WTC11 (cell line): Measurements from ENCODE around the gene PCNX4. TPM values are rescaled to one million over a fixed set of nuclear protein-coding genes. Genes with fewer than 3 reads are reported as not detected.

ENCODE experiments used
- ATAC-seq: fragments of 200-7000 bp; cut with Tn5 transposase; 2 replicates; pipeline ENCODE4 v1.10.0; 2021; ENCODE audit warnings: mild to moderate bottlenecking, moderate library complexity
- CTCF ChIA-PET: fragments of 300-600 bp; sonication (Branson Sonifier 250); formaldehyde crosslinking; loops from one replicate; lab custom pipeline; 2021; ENCODE audit warnings: antibody characterized with exemption; lab: Charles Lee
- POLR2A ChIA-PET: fragments of 350-600 bp; sonication (Branson Sonifier 250); formaldehyde crosslinking; loops from one replicate; lab custom pipeline; 2021; ENCODE audit warnings: antibody characterized with exemption; lab: Charles Lee
- DNase-seq: peaks from one replicate; pipeline ENCODE4 v3.0.0; 2021; ENCODE audit warnings: low spot score
- H3K27ac Mint-ChIP-seq: 2 replicates; pipeline ENCODE4 v1.8.0; 2021; ENCODE audit warnings: mixed read lengths
- H3K27me3 Mint-ChIP-seq: 2 replicates; pipeline ENCODE4 v1.8.0; 2021; ENCODE audit warnings: low read depth, mild to moderate bottlenecking, moderate library complexity, mixed read lengths
- H3K36me3 Mint-ChIP-seq: 2 replicates; pipeline ENCODE4 v1.8.0; 2021; ENCODE audit warnings: mixed read lengths
- H3K4me1 Mint-ChIP-seq: 2 replicates; pipeline ENCODE4 v1.8.0; 2022; ENCODE audit warnings: mixed read lengths
- H3K4me3 Mint-ChIP-seq: 2 replicates; pipeline ENCODE4 v1.8.0; 2021; ENCODE audit warnings: mild to moderate bottlenecking, moderate library complexity, mixed read lengths
- H3K9me3 Mint-ChIP-seq: 2 replicates; pipeline ENCODE4 v1.8.0; 2021; ENCODE audit warnings: mixed read lengths
- ELF4 ChIP-seq: sonication (generic); formaldehyde crosslinking; IDR thresholded peaks from 2 replicates; pipeline ENCODE4 v1.8.1; 2022; ENCODE audit warnings: low read depth, mild to moderate bottlenecking, moderate library complexity, missing genetic modification reagents
- ETV6 ChIP-seq: sonication (generic); formaldehyde crosslinking; IDR thresholded peaks from 2 replicates; pipeline ENCODE4 v1.8.1; 2022; ENCODE audit warnings: mild to moderate bottlenecking, missing genetic modification reagents
- GABPB1 ChIP-seq: sonication (generic); formaldehyde crosslinking; IDR thresholded peaks from 2 replicates; pipeline ENCODE4 v1.8.1; 2023; ENCODE audit warnings: mild to moderate bottlenecking, missing genetic modification reagents
- GTF2I ChIP-seq: fragments of 250-450 bp; sonication (Bioruptor Pico); conservative IDR thresholded peaks from 2 replicates; pipeline ENCODE4 v1.4.0; 2021; ENCODE audit warnings: mild to moderate bottlenecking
- JUN ChIP-seq: sonication (generic); formaldehyde crosslinking; IDR thresholded peaks from 2 replicates; pipeline ENCODE4 v1.8.0; 2023; ENCODE audit warnings: mild to moderate bottlenecking, missing genetic modification reagents
- MXD4 ChIP-seq: fragments of 250-450 bp; sonication (Bioruptor Pico); IDR thresholded peaks from 2 replicates; pipeline ENCODE4 v1.8.0; 2021; ENCODE audit warnings: mild to moderate bottlenecking, moderate library complexity, borderline replicate concordance
- MYBL2 ChIP-seq: sonication (generic); formaldehyde crosslinking; IDR thresholded peaks from 2 replicates; pipeline ENCODE4 v1.8.1; 2023; ENCODE audit warnings: mild to moderate bottlenecking, moderate library complexity, missing genetic modification reagents
- NFYB ChIP-seq: sonication (generic); formaldehyde crosslinking; conservative IDR thresholded peaks from 2 replicates; pipeline ENCODE4 v1.8.0; 2022; ENCODE audit warnings: low read depth, missing genetic modification reagents
- NR2C2 ChIP-seq: sonication (generic); formaldehyde crosslinking; IDR thresholded peaks from 2 replicates; pipeline ENCODE4 v1.8.0; 2022; ENCODE audit warnings: mild to moderate bottlenecking, missing genetic modification reagents
- SMAD3 ChIP-seq: sonication (generic); formaldehyde crosslinking; IDR thresholded peaks from 2 replicates; pipeline ENCODE4 v1.8.0; 2022; ENCODE audit warnings: missing genetic modification reagents, mild to moderate bottlenecking, borderline replicate concordance
- ZNF138 ChIP-seq: sonication (generic); formaldehyde crosslinking; conservative IDR thresholded peaks from 2 replicates; pipeline ENCODE4 v1.8.1; 2022; ENCODE audit warnings: mild to moderate bottlenecking, moderate library complexity, missing genetic modification reagents
- ZNF317 ChIP-seq: sonication (generic); formaldehyde crosslinking; IDR thresholded peaks from 2 replicates; pipeline ENCODE4 v1.8.1; 2023; ENCODE audit warnings: low read depth, mild to moderate bottlenecking, moderate library complexity, missing genetic modification reagents, borderline replicate concordance
- ZNF416 ChIP-seq: fragments of 250-450 bp; sonication (Bioruptor Pico); IDR thresholded peaks from 2 replicates; pipeline ENCODE4 v1.9.0; 2021; ENCODE audit warnings: mild to moderate bottlenecking, inconsistent platforms
- total RNA-seq: library from RNA; stranded (reverse); gene quantifications from 3 replicates; pipeline ENCODE4 v1.2.3, GENCODE V29; 2021
- TF ChIP-seq, protein P1 (sequence below): sonication (generic); formaldehyde crosslinking; IDR thresholded peaks from 2 replicates; pipeline ENCODE4 v1.8.1; 2023; ENCODE audit warnings: mild to moderate bottlenecking, moderate library complexity, missing genetic modification reagents
- TF ChIP-seq, protein P2 (sequence below): sonication (generic); formaldehyde crosslinking; IDR thresholded peaks from 2 replicates; pipeline ENCODE4 v1.8.1; 2022; ENCODE audit warnings: mild to moderate bottlenecking, missing genetic modification reagents, moderate library complexity, borderline replicate concordance
- TF ChIP-seq, protein P3 (sequence below): sonication (generic); formaldehyde crosslinking; IDR thresholded peaks from 2 replicates; pipeline ENCODE4 v1.8.1; 2022; ENCODE audit warnings: mild to moderate bottlenecking, moderate library complexity, missing genetic modification reagents
- TF ChIP-seq, protein P4 (sequence below): sonication (generic); formaldehyde crosslinking; IDR thresholded peaks from 2 replicates; pipeline ENCODE4 v1.8.1; 2023; ENCODE audit warnings: mild to moderate bottlenecking, missing genetic modification reagents, borderline replicate concordance
- TF ChIP-seq, protein P5 (sequence below): sonication (generic); formaldehyde crosslinking; IDR thresholded peaks from 2 replicates; pipeline ENCODE4 v1.8.1; 2023; ENCODE audit warnings: mild to moderate bottlenecking, missing genetic modification reagents
- TF ChIP-seq, protein P6 (sequence below): sonication (generic); formaldehyde crosslinking; IDR thresholded peaks from 2 replicates; pipeline ENCODE4 v1.8.0; 2023; ENCODE audit warnings: missing genetic modification reagents
- TF ChIP-seq, protein P7 (sequence below): sonication (generic); formaldehyde crosslinking; IDR thresholded peaks from 2 replicates; pipeline ENCODE4 v1.8.1; 2023; ENCODE audit warnings: mild to moderate bottlenecking, missing genetic modification reagents

Gene PCNX4
- total RNA-seq, 1 experiment from 2014 or later = 31.7 TPM

DNA sequence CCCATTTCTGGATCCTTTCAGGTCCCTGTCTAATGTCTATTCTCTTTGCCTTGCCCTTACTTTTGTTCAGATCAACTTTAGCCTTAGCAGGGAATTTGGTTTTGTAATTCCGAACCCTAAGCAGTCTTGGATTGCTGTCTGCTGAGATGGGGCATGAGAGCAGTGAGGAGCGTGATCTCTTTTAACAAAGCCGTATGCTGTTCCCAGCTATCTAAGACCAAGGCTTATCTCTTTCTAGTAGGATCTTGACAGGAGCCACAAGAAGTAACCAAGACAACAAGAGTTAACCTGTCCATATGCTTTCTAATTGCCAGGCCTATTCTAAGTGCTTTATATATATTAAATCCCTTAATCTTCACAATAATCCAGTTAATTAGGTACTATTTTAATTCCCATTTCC is 78.0 kb downstream of the PCNX4 start:
- Mint-ChIP-seq H3K36me3 (no peaks in the 10 kb centered on the region), H3K4me3 (no peak overlapping the region), H3K27ac (no peak overlapping the region), H3K27me3 (peaks cover 6% of the 10 kb centered on the region)
- no peak for ATAC-seq
- CTCF ChIA-PET = no interaction called here
- POLR2A ChIA-PET = no interaction called here
- TF ChIP-seq, protein P1, sequence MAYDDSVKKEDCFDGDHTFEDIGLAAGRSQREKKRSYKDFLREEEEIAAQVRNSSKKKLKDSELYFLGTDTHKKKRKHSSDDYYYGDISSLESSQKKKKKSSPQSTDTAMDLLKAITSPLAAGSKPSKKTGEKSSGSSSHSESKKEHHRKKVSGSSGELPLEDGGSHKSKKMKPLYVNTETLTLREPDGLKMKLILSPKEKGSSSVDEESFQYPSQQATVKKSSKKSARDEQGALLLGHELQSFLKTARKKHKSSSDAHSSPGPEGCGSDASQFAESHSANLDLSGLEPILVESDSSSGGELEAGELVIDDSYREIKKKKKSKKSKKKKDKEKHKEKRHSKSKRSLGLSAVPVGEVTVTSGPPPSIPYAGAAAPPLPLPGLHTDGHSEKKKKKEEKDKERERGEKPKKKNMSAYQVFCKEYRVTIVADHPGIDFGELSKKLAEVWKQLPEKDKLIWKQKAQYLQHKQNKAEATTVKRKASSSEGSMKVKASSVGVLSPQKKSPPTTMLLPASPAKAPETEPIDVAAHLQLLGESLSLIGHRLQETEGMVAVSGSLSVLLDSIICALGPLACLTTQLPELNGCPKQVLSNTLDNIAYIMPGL (CRISPR knock-in tag) = no peak
- TF ChIP-seq, protein P2, sequence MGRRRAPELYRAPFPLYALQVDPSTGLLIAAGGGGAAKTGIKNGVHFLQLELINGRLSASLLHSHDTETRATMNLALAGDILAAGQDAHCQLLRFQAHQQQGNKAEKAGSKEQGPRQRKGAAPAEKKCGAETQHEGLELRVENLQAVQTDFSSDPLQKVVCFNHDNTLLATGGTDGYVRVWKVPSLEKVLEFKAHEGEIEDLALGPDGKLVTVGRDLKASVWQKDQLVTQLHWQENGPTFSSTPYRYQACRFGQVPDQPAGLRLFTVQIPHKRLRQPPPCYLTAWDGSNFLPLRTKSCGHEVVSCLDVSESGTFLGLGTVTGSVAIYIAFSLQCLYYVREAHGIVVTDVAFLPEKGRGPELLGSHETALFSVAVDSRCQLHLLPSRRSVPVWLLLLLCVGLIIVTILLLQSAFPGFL (CRISPR knock-in tag) = no peak
- TF ChIP-seq NFYB (CRISPR knock-in tag) (no peak), MXD4 (CRISPR knock-in tag) (no peak), GABPB1 (CRISPR knock-in tag) (no peak), ETV6 (no peak), ZNF317 (CRISPR knock-in tag) (no peak), ELF4 (no peak), NR2C2 (CRISPR knock-in tag) (no peak), JUN (CRISPR knock-in tag) (no peak), MYBL2 (CRISPR knock-in tag) (no peak), SMAD3 (CRISPR knock-in tag) (no peak), ZNF416 (CRISPR knock-in tag) (no peak), GTF2I (CRISPR knock-in tag) (no peak), ZNF138 (CRISPR knock-in tag) (no peak)
- TF ChIP-seq, protein P3, sequence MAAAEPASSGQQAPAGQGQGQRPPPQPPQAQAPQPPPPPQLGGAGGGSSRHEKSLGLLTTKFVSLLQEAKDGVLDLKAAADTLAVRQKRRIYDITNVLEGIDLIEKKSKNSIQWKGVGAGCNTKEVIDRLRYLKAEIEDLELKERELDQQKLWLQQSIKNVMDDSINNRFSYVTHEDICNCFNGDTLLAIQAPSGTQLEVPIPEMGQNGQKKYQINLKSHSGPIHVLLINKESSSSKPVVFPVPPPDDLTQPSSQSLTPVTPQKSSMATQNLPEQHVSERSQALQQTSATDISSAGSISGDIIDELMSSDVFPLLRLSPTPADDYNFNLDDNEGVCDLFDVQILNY = no peak
- TF ChIP-seq, protein P4, sequence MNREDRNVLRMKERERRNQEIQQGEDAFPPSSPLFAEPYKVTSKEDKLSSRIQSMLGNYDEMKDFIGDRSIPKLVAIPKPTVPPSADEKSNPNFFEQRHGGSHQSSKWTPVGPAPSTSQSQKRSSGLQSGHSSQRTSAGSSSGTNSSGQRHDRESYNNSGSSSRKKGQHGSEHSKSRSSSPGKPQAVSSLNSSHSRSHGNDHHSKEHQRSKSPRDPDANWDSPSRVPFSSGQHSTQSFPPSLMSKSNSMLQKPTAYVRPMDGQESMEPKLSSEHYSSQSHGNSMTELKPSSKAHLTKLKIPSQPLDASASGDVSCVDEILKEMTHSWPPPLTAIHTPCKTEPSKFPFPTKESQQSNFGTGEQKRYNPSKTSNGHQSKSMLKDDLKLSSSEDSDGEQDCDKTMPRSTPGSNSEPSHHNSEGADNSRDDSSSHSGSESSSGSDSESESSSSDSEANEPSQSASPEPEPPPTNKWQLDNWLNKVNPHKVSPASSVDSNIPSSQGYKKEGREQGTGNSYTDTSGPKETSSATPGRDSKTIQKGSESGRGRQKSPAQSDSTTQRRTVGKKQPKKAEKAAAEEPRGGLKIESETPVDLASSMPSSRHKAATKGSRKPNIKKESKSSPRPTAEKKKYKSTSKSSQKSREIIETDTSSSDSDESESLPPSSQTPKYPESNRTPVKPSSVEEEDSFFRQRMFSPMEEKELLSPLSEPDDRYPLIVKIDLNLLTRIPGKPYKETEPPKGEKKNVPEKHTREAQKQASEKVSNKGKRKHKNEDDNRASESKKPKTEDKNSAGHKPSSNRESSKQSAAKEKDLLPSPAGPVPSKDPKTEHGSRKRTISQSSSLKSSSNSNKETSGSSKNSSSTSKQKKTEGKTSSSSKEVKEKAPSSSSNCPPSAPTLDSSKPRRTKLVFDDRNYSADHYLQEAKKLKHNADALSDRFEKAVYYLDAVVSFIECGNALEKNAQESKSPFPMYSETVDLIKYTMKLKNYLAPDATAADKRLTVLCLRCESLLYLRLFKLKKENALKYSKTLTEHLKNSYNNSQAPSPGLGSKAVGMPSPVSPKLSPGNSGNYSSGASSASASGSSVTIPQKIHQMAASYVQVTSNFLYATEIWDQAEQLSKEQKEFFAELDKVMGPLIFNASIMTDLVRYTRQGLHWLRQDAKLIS = no peak
- TF ChIP-seq, protein P5, sequence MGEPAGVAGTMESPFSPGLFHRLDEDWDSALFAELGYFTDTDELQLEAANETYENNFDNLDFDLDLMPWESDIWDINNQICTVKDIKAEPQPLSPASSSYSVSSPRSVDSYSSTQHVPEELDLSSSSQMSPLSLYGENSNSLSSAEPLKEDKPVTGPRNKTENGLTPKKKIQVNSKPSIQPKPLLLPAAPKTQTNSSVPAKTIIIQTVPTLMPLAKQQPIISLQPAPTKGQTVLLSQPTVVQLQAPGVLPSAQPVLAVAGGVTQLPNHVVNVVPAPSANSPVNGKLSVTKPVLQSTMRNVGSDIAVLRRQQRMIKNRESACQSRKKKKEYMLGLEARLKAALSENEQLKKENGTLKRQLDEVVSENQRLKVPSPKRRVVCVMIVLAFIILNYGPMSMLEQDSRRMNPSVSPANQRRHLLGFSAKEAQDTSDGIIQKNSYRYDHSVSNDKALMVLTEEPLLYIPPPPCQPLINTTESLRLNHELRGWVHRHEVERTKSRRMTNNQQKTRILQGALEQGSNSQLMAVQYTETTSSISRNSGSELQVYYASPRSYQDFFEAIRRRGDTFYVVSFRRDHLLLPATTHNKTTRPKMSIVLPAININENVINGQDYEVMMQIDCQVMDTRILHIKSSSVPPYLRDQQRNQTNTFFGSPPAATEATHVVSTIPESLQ (CRISPR knock-in tag) = no peak
- TF ChIP-seq, protein P6, sequence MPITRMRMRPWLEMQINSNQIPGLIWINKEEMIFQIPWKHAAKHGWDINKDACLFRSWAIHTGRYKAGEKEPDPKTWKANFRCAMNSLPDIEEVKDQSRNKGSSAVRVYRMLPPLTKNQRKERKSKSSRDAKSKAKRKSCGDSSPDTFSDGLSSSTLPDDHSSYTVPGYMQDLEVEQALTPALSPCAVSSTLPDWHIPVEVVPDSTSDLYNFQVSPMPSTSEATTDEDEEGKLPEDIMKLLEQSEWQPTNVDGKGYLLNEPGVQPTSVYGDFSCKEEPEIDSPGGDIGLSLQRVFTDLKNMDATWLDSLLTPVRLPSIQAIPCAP (CRISPR knock-in tag) = no peak
- TF ChIP-seq, protein P7, sequence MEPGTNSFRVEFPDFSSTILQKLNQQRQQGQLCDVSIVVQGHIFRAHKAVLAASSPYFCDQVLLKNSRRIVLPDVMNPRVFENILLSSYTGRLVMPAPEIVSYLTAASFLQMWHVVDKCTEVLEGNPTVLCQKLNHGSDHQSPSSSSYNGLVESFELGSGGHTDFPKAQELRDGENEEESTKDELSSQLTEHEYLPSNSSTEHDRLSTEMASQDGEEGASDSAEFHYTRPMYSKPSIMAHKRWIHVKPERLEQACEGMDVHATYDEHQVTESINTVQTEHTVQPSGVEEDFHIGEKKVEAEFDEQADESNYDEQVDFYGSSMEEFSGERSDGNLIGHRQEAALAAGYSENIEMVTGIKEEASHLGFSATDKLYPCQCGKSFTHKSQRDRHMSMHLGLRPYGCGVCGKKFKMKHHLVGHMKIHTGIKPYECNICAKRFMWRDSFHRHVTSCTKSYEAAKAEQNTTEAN (CRISPR knock-in tag) = no peak
- TF ChIP-seq, all 79 proteins: peak for 0
- H3K9me3 Mint-ChIP-seq = peaks cover 13% of the 10 kb centered on the region
- no peak for DNase-seq
- peaks cover 8% of the 10 kb centered on the region for H3K4me1 Mint-ChIP-seq
